SH-SY5Y (cell line): ENCODE results near the gene HS6ST2.

Source experiments
- GATA2 ChIP-seq: IDR thresholded peaks from 2 replicates; pipeline ENCODE4 v1.6.1; 2011; ENCODE audit warnings: mild to moderate bottlenecking, low read depth, low read length
- GATA3 ChIP-seq: IDR thresholded peaks from 2 replicates; pipeline ENCODE4 v1.6.1; 2011; ENCODE audit warnings: low read depth, mild to moderate bottlenecking, low read length, moderate library complexity

DNA sequence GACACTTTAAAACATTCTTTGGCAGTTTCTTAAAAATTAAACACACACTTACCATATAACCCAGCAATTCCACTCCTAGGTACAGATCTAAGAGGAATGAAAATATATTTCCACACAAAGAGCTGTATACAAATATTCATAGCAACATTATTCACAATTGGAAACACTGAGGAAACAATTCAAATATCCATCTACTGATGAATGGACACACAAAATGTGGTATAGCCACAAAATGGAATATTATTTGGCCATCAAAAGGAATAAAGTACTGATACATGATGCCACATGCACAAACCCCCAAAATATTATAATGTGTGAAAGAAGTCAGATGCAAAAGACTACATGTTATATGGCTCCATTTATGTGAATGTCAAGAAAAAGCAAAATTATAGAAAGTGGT is 70.9 kb downstream of the HS6ST2 start:
- TF ChIP-seq GATA2 (no peak), GATA3 (no peak)
